ENCODE data around the gene CLECL1.
"Not testable (repeated sequence)": the region's sequence is repeated elsewhere in the genome, so short reads cannot be mapped to it uniquely, and the experiment has no call there.

Gene CLECL1

GRCh38 chr12:9741726-9742125 is 8.8 kb upstream of the CLECL1 start:
- no peak for DNase-seq (ENCODE audit: low spot score in 2 of 2)
- in situ Hi-C loops (cut with MboI; ENCODE audit: low sequenced_read_pairs), result loop anchor here (10.0 to 25.0 kb wide), 2 partner anchors 393 to 821 kb away; partner anchors contain the start of gene CLEC7A
- Histone ChIP-seq H3K36me3 (replicated peaks) (no peaks in the 10 kb centered on the region), H3K4me3 (no peak overlapping the region), H3K27me3 (ENCODE audit: low read depth) (no peaks in the 10 kb centered on the region), H3K9me3 (no peaks in the 10 kb centered on the region), H3K4me1 (peaks cover 4% of the 10 kb centered on the region; the same call in 1 of the 2 replicates)

GRCh38 chr12:9740106-9740750 is 7.3 kb upstream of the CLECL1 start:
- no peak for DNase-seq (ENCODE audit: low spot score in 2 of 2)
- H3K36me3 ChIP-seq (replicated peaks), result no peaks in the 10 kb centered on the region
- no peak overlapping the region for H3K4me3 ChIP-seq
- in situ Hi-C loops (cut with MboI; ENCODE audit: low sequenced_read_pairs), result loop anchor here (10.0 to 25.0 kb wide), 2 partner anchors 395 to 822 kb away; partner anchors contain the start of gene CLEC7A
- no peaks in the 10 kb centered on the region for H3K9me3 ChIP-seq
- peaks cover 4% of the 10 kb centered on the region; the same call in 1 of the 2 replicates for H3K4me1 ChIP-seq
- no peaks in the 10 kb centered on the region for H3K27me3 ChIP-seq (ENCODE audit: low read depth)

GRCh38 chr12:9739404-9740105 is 6.7 kb upstream of the CLECL1 start:
- not testable (repeated sequence) for H3K27me3 ChIP-seq (ENCODE audit: low read depth); H3K36me3 ChIP-seq (replicated peaks); H3K4me1 ChIP-seq; DNase-seq (ENCODE audit: low spot score in 2 of 2); H3K9me3 ChIP-seq; H3K4me3 ChIP-seq
- in situ Hi-C loops (cut with MboI; ENCODE audit: low sequenced_read_pairs), result loop anchor here (10.0 to 25.0 kb wide), 2 partner anchors 395 to 823 kb away; partner anchors contain the start of gene CLEC7A

- not testable (repeated sequence) for H3K9me3 ChIP-seq; H3K27me3 ChIP-seq (ENCODE audit: low read depth); DNase-seq (ENCODE audit: low spot score in 2 of 2); H3K36me3 ChIP-seq (replicated peaks); H3K4me1 ChIP-seq; H3K4me3 ChIP-seq
- in situ Hi-C loops (cut with MboI; ENCODE audit: low sequenced_read_pairs), result loop anchor here (25.0 kb wide), 1 partner anchor 823 kb away; no protein-coding TSS in a partner anchor
Measured at GRCh38 chr12:9738905-9739304, 6.0 kb upstream of the CLECL1 start.

GRCh38 chr12:9736936-9737705 is 4.2 kb upstream of the CLECL1 start:
- no peaks in the 10 kb centered on the region for H3K36me3 ChIP-seq (replicated peaks)
- no peaks in the 10 kb centered on the region for H3K9me3 ChIP-seq
- no peaks in the 10 kb centered on the region for H3K4me1 ChIP-seq
- in situ Hi-C loops (cut with MboI; ENCODE audit: low sequenced_read_pairs), result loop anchor here (25.0 kb wide), 1 partner anchor 825 kb away; no protein-coding TSS in a partner anchor
- H3K4me3 ChIP-seq, result no peak overlapping the region
- DNase-seq (ENCODE audit: low spot score in 2 of 2), result peak in 1 of 2 experiments; percentile 16
- H3K27me3 ChIP-seq (ENCODE audit: low read depth), result no peaks in the 10 kb centered on the region

DNA sequence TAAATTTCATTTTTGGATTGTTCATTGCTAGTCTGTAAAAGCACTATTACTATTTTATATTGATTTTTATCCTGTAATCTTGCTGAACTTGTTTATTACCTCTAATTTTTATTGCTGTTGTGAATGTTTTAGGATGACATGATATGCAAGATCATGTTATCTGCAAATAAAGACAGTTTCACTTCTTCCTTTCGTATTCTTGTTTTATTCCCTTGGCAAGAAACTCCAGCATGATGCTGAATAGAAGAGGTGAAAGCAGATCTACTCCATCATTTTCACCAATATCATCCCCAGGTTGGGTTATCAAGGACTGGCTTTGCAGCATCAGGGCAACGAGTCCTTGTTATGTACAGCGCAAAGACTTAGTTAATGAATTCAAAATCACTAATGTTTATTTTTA is 2.7 kb upstream of the CLECL1 start:
- Histone ChIP-seq H3K27me3 (ENCODE audit: low read depth) (no peaks in the 10 kb centered on the region), H3K9me3 (no peaks in the 10 kb centered on the region), H3K4me1 (no peaks in the 10 kb centered on the region), H3K4me3 (no peak overlapping the region), H3K36me3 (replicated peaks) (no peaks in the 10 kb centered on the region)
- DNase-seq (ENCODE audit: low spot score in 2 of 2), result no peak
- in situ Hi-C loops (cut with MboI; ENCODE audit: low sequenced_read_pairs), result loop anchor here (25.0 kb wide), 1 partner anchor 827 kb away; no protein-coding TSS in a partner anchor

DNA sequence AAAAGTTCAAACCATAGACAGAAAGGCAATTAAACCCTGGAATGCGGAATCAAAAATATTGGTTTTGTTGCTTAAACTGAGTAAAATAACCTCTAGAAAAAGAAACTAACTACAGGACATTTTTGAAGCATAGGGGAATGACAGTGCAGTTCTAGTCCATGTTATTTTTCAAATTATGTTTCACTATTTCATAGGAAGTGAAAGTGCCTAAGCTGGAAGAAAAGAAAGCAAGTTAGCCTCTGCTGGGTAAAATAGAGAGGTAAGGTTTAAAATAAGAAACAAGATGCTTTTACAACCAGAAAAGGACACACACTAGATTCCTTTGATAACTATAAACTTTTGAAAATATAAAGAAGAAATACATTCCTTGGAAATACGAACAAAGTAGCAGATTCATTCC is 1.1 kb downstream of the CLECL1 start:
- Histone ChIP-seq H3K4me3 (no peak overlapping the region), H3K4me1 (no peaks in the 10 kb centered on the region), H3K27me3 (ENCODE audit: low read depth) (no peaks in the 10 kb centered on the region), H3K9me3 (no peaks in the 10 kb centered on the region), H3K36me3 (replicated peaks) (no peaks in the 10 kb centered on the region)
- no peak for DNase-seq (ENCODE audit: low spot score in 2 of 2)
- in situ Hi-C loops (cut with MboI; ENCODE audit: low sequenced_read_pairs), result loop anchor here (25.0 kb wide), 1 partner anchor 831 kb away; no protein-coding TSS in a partner anchor

GRCh38 chr12:9731393-9731792 is 1.5 kb downstream of the CLECL1 start:
- no peak overlapping the region for H3K4me3 ChIP-seq
- no peaks in the 10 kb centered on the region for H3K9me3 ChIP-seq
- H3K4me1 ChIP-seq, result no peaks in the 10 kb centered on the region
- H3K27me3 ChIP-seq (ENCODE audit: low read depth), result no peaks in the 10 kb centered on the region
- no peaks in the 10 kb centered on the region for H3K36me3 ChIP-seq (replicated peaks)
- no peak for DNase-seq (ENCODE audit: low spot score in 2 of 2)
- in situ Hi-C loops (cut with MboI; ENCODE audit: low sequenced_read_pairs), result loop anchor here (25.0 kb wide), 1 partner anchor 831 kb away; no protein-coding TSS in a partner anchor

DNA sequence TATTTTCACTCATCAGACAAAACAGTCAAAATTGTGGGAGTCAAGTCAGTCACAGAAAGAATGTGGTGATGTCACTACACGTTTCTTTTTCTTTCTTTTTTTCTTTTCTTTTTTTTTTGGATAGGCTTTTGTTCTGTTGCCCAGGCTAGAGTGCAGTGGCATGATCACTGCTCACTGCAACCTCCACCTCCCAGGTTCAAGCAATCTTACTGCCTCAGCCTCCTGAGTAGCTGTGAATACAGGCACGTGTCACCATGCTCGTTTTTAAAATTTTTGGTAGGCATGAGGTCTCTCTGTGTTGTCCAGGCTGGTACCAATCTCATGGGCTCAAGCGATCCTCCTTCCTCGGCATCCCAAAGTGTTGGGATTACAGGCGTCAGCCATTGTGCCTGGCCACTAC is 2.3 kb downstream of the CLECL1 start:
- Histone ChIP-seq H3K4me3 (no peak overlapping the region), H3K9me3 (no peaks in the 10 kb centered on the region)
- in situ Hi-C loops (cut with MboI; ENCODE audit: low sequenced_read_pairs), result loop anchor here (25.0 kb wide), 1 partner anchor 832 kb away; no protein-coding TSS in a partner anchor

DNA sequence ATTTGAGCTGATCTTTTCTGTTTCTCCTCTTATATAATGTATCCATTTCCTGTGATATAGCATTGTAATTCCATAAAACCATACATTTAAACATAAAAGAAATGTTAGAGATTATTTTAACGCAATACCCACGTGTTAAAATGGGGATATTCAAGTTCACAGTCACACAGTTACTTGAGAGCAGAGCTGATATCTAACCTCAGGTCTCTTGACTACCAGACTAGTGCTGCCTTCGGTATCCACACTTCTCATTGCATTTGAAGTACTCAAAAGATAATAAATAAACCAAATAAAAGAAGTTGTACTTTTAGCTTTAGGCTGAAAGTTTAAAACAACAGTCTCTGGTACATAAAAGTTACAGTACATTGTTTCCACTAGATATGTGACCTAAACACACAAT is 2.9 kb downstream of the CLECL1 start:
- H3K27me3 ChIP-seq (ENCODE audit: low read depth), result no peaks in the 10 kb centered on the region
- H3K9me3 ChIP-seq, result no peaks in the 10 kb centered on the region
- in situ Hi-C loops (cut with MboI; ENCODE audit: low sequenced_read_pairs), result loop anchor here (25.0 kb wide), 1 partner anchor 832 kb away; no protein-coding TSS in a partner anchor
- no peaks in the 10 kb centered on the region for H3K36me3 ChIP-seq (replicated peaks)
- no peak overlapping the region for H3K4me3 ChIP-seq
- no peaks in the 10 kb centered on the region for H3K4me1 ChIP-seq
- DNase-seq (ENCODE audit: low spot score in 2 of 2), result no peak

More for the DNA sequence above, 2.3 kb downstream of the CLECL1 start:
- Histone ChIP-seq H3K36me3 (replicated peaks) (no peaks in the 10 kb centered on the region), H3K27me3 (ENCODE audit: low read depth) (no peaks in the 10 kb centered on the region), H3K4me1 (no peaks in the 10 kb centered on the region)
- no peak for DNase-seq (ENCODE audit: low spot score in 2 of 2)

DNA sequence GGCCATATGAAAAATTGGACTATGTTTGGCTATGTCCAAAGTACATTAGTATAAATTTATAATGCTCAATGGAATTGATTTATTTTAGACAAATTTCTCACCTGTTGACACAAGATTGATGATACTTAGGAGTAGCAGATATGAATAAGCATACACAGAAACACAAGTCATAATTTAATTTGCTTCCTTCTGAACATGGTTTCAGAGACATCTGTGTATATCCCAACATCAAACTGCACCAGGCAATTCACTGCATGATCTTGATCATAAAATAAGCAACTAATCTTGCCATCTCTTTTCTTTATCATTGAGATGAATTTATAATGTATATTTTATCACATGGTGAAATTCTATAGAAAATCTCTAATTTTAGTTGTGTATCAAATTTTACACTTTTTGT is 3.8 kb downstream of the CLECL1 start:
- no peaks in the 10 kb centered on the region for H3K9me3 ChIP-seq
- in situ Hi-C loops (cut with MboI; ENCODE audit: low sequenced_read_pairs), result loop anchor here (25.0 kb wide), 1 partner anchor 833 kb away; no protein-coding TSS in a partner anchor
- H3K36me3 ChIP-seq (replicated peaks), result no peaks in the 10 kb centered on the region
- DNase-seq (ENCODE audit: low spot score in 2 of 2), result no peak
- H3K4me3 ChIP-seq, result no peak overlapping the region
- no peaks in the 10 kb centered on the region for H3K4me1 ChIP-seq
- no peaks in the 10 kb centered on the region for H3K27me3 ChIP-seq (ENCODE audit: low read depth)

DNA sequence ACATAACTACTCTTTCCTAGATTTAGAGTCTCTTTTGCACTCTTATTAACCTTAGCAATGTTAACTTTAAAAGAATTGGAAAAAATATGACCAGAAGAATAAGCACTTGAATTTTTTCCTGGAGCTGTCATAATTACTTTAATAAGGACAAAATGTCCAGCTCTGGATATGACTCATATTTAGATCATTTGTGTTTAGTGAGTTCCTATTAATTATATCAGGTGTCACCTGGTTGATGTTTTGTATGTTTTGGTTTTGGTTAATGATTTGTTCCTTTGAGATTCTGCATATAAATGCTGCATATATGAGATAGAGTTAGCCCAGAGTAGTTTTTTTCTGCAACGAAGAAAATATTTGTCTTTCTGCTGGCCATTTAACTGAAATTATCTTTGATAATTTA is 5.1 kb downstream of the CLECL1 start:
- in situ Hi-C loops (cut with MboI; ENCODE audit: low sequenced_read_pairs), result loop anchor here (25.0 kb wide), 1 partner anchor 834 kb away; no protein-coding TSS in a partner anchor
- Histone ChIP-seq H3K36me3 (replicated peaks) (no peaks in the 10 kb centered on the region), H3K4me3 (no peak overlapping the region), H3K27me3 (ENCODE audit: low read depth) (no peaks in the 10 kb centered on the region), H3K9me3 (no peaks in the 10 kb centered on the region), H3K4me1 (no peaks in the 10 kb centered on the region)
- DNase-seq (ENCODE audit: low spot score in 2 of 2), result no peak

GRCh38 chr12:9725213-9725870 is 7.6 kb downstream of the CLECL1 start:
- H3K4me3 ChIP-seq, result no peak overlapping the region
- no peaks in the 10 kb centered on the region for H3K4me1 ChIP-seq
- in situ Hi-C loops (cut with MboI; ENCODE audit: low sequenced_read_pairs), result loop anchor here (25.0 kb wide), 1 partner anchor 837 kb away; no protein-coding TSS in a partner anchor

More at GRCh38 chr12:9725213-9725870, 7.6 kb downstream of the CLECL1 start:
- Histone ChIP-seq H3K36me3 (replicated peaks) (no peaks in the 10 kb centered on the region), H3K9me3 (no peaks in the 10 kb centered on the region), H3K27me3 (ENCODE audit: low read depth) (no peaks in the 10 kb centered on the region)
- DNase-seq (ENCODE audit: low spot score in 2 of 2), result no peak

Data from HAP-1 (cell line).